PFSK-1 (cell line): Measurements from ENCODE around the gene B4GAT1.

Experiments used
- FOXP2 ChIP-seq: optimal IDR thresholded peaks from 2 replicates; pipeline ENCODE3; 2011; ENCODE audit warnings: borderline replicate concordance, control low read depth, inconsistent platforms; ENCODE audit not compliant: insufficient read depth; ENCODE audit errors: extremely low read length, extremely low read depth
- POLR2AphosphoS5 ChIP-seq: IDR thresholded peaks from 2 replicates; pipeline ENCODE4 v1.6.1; 2012; ENCODE audit warnings: low read depth, mild to moderate bottlenecking, control low read depth, low read length, moderate library complexity
- REST ChIP-seq, 2 experiments: IDR thresholded peaks; 2 replicates each; pipeline versions ENCODE4 v1.6.1 to v1.8.0; 2011 to 2012; ENCODE audit warnings: low read depth in 2 of 2, low read length in 2 of 2, control low read depth in 1 of 2, inconsistent platforms in 1 of 2, mild to moderate bottlenecking in 1 of 2, moderate library complexity in 1 of 2; ENCODE audit not compliant: insufficient read depth in 1 of 2
- SIN3A ChIP-seq: IDR thresholded peaks from 2 replicates; pipeline ENCODE4 v1.6.1; 2012; ENCODE audit warnings: mild to moderate bottlenecking, low read length, moderate library complexity, borderline replicate concordance; ENCODE audit not compliant: insufficient read depth
- TAF1 ChIP-seq: IDR thresholded peaks from 2 replicates; pipeline ENCODE4 v1.6.1; 2012; ENCODE audit warnings: low read length, control low read depth, borderline replicate concordance; ENCODE audit not compliant: insufficient read depth

B4GAT1 gene

GRCh38 chr11:66373265-66373664, 25.8 kb upstream of the B4GAT1 start:
- TF ChIP-seq REST (IDR thresholded peaks at IDR 0.05; ENCODE audit: insufficient read depth in 1 of 2, low read depth in 2 of 2, low read length in 2 of 2) (no peak), FOXP2 (no peak), SIN3A (no peak), TAF1 (no peak), POLR2AphosphoS5 (no peak)

GRCh38 chr11:66371627-66372415, 24.4 kb upstream of the B4GAT1 start, which contains the start of gene SLC29A2:
Gene SLC29A2 (minus strand): TSS chr11:66371760. CDS start chr11:66371591, 169 bp downstream.
- TF ChIP-seq POLR2AphosphoS5, result peak; percentile 28; the same call in 1 of the 2 replicates
- no peak for TF ChIP-seq TAF1

GRCh38 chr11:66369073-66369894, 21.9 kb upstream of the B4GAT1 start:
- TF ChIP-seq POLR2AphosphoS5 (no peak), REST (IDR thresholded peaks at IDR 0.05; ENCODE audit: insufficient read depth in 1 of 2, low read depth in 2 of 2, low read length in 2 of 2) (no peak), FOXP2 (no peak), TAF1 (no peak), SIN3A (no peak)

GRCh38 chr11:66368484-66368883, 21.1 kb upstream of the B4GAT1 start:
- TF ChIP-seq POLR2AphosphoS5 (no peak), FOXP2 (no peak), TAF1 (no peak), SIN3A (no peak), REST (IDR thresholded peaks at IDR 0.05; ENCODE audit: insufficient read depth in 1 of 2, low read depth in 2 of 2, low read length in 2 of 2) (no peak)

- TF ChIP-seq FOXP2 (no peak), REST (IDR thresholded peaks at IDR 0.05; ENCODE audit: insufficient read depth in 1 of 2, low read depth in 2 of 2, low read length in 2 of 2) (no peak), POLR2AphosphoS5 (no peak), TAF1 (no peak), SIN3A (no peak)
Measured at GRCh38 chr11:66367561-66368312, 20.3 kb upstream of the B4GAT1 start.
